ENCODE results near the gene FSTL1.

- TF ChIP-seq CTCF (IDR thresholded peaks at IDR 0.05): no peak
- no peak for TF ChIP-seq POLR2A (IDR thresholded peaks at IDR 0.05)
These were observed 20.9 kb upstream of the FSTL1 start for GRCh38 chr3:120471643-120472042.

Measured in heart left ventricle (tissue), 13 donors.